ENCODE data around the gene NKX1-1.

GRCh38 chr4:1407657-1408333 lies 1.6 kb upstream of the NKX1-1 start:
- TF ChIP-seq CTCF (IDR thresholded peaks at IDR 0.05; ENCODE audit: low read depth, low read length) (no peak), MAX (IDR thresholded peaks at IDR 0.05; ENCODE audit: low read depth, low read length) (no peak)
